ENCODE measurements around the gene SH2D1A.

GRCh38 chrX:124344246-124344645 lies 2.1 kb upstream of the SH2D1A start:
- TF ChIP-seq CTCF (conservative IDR thresholded peaks at IDR 0.05; ENCODE audit: low read length): no peak
- no peak for TF ChIP-seq EZH2phosphoT487 (IDR thresholded peaks at IDR 0.05; ENCODE audit: borderline replicate concordance, low read depth, low read length)

Data from OCI-LY7 (cell line).